ENCODE data around the gene CRTC1.

GRCh38 chr19:18769989-18770528 is 86.6 kb downstream of the CRTC1 start:
- TF ChIP-seq KDM1A (IDR thresholded peaks at IDR 0.05; ENCODE audit: low read depth), result no peak
- TF ChIP-seq CTCF (IDR thresholded peaks at IDR 0.05), result no peak
- TF ChIP-seq JUN (IDR thresholded peaks at IDR 0.05), result no peak
- TF ChIP-seq REST (IDR thresholded peaks at IDR 0.05), result no peak
- TF ChIP-seq EP300 (IDR thresholded peaks at IDR 0.05), result no peak
- no peak for TF ChIP-seq TP53 (CRISPR knock-in tag; IDR thresholded peaks at IDR 0.05)
- TF ChIP-seq CHD2 (IDR thresholded peaks at IDR 0.05; ENCODE audit: low read length, partially characterized antibody), result no peak
- TF ChIP-seq POLR2A (IDR thresholded peaks at IDR 0.05; ENCODE audit: low read length), result no peak
- no peak for TF ChIP-seq SMC3 (IDR thresholded peaks at IDR 0.05)
- no peak for TF ChIP-seq CEBPB (IDR thresholded peaks at IDR 0.05)
- no peak for TF ChIP-seq HOXA7 (CRISPR knock-in tag; IDR thresholded peaks at IDR 0.05)

Measured in A549 (cell line).